Frontal cortex (tissue), 4 donors: ENCODE data around the gene SUCO. TPM values are rescaled to one million over a fixed set of nuclear protein-coding genes. Genes with fewer than 3 reads are reported as not detected.
A peak's percentile ranks its signal among the peaks of the same experiment; 100 is the strongest.
"Not testable (repeated sequence)": the region's sequence is repeated elsewhere in the genome, so short reads cannot be mapped to it uniquely, and the experiment has no call there.

Experiments
- DNase-seq, 2 donors: peaks; one replicate each; pipeline ENCODE4 v3.0.0; 2012; ENCODE audit warnings: low spot score in 2 of 2
- FAIRE-seq: peaks from 2 replicates; lab custom pipeline; 2012; peaks lifted over from hg19 to GRCh38; lab: Jason Lieb, UNC
- total RNA-seq: library from RNA; depleted of rRNA; stranded (reverse); fragments of >200 nt; gene quantifications from one replicate; pipeline ENCODE4 v1.2.3, GENCODE V29; 2014
- donor health status: control.
- donor health status: control.
- donor health status: control.

The SUCO gene
- 77.0 TPM for total RNA-seq

- FAIRE-seq, result peak; percentile 79
- DNase-seq, result peak; percentile 93
Measured at GRCh38 chr1:172532700-172533512, at the start of gene SUCO. Gene SUCO, plus strand, starts transcription at chr1:172533150. Its CDS starts 286 bp downstream, at chr1:172533436.

GRCh38 chr1:172483448-172483847, 49.5 kb upstream of the SUCO start:
- FAIRE-seq (no peak), DNase-seq (no peak)

- FAIRE-seq (no peak), DNase-seq (no peak)
Measured at GRCh38 chr1:172484252-172484651, 48.7 kb upstream of the SUCO start.

GRCh38 chr1:172485626-172486025, 47.3 kb upstream of the SUCO start:
- DNase-seq, result no peak

GRCh38 chr1:172486805-172487454, 46.0 kb upstream of the SUCO start:
- FAIRE-seq (no peak), DNase-seq (no peak)

More at GRCh38 chr1:172485626-172486025, 47.3 kb upstream of the SUCO start:
- no peak for FAIRE-seq

GRCh38 chr1:172487550-172487949, 45.4 kb upstream of the SUCO start:
- DNase-seq (no peak), FAIRE-seq (no peak)

GRCh38 chr1:172488393-172488792, 44.6 kb upstream of the SUCO start:
- DNase-seq (no peak), FAIRE-seq (no peak)

- DNase-seq (no peak), FAIRE-seq (no peak)
Measured at GRCh38 chr1:172489847-172490246, 43.1 kb upstream of the SUCO start.

- FAIRE-seq (no peak), DNase-seq (no peak)
Measured at GRCh38 chr1:172492421-172492820, 40.5 kb upstream of the SUCO start.

- DNase-seq (no peak), FAIRE-seq (no peak)
Measured at GRCh38 chr1:172494166-172494565, 38.8 kb upstream of the SUCO start.

- not testable (repeated sequence) for DNase-seq, FAIRE-seq
Measured at GRCh38 chr1:172496127-172496526, 36.8 kb upstream of the SUCO start.

- FAIRE-seq (no peak), DNase-seq (no peak)
Measured at GRCh38 chr1:172496678-172497077, 36.3 kb upstream of the SUCO start.

- DNase-seq, result no peak
- FAIRE-seq, result no peak
Measured at GRCh38 chr1:172497230-172497629, 35.7 kb upstream of the SUCO start.

- no peak for DNase-seq
- FAIRE-seq, result no peak
Measured at GRCh38 chr1:172498857-172499256, 34.1 kb upstream of the SUCO start.

GRCh38 chr1:172499636-172500141, 33.3 kb upstream of the SUCO start:
- no peak for DNase-seq
- no peak for FAIRE-seq

GRCh38 chr1:172500207-172500606, 32.7 kb upstream of the SUCO start:
- FAIRE-seq (no peak), DNase-seq (no peak)

- DNase-seq, result no peak
- FAIRE-seq, result no peak
Measured at GRCh38 chr1:172507741-172508140, 25.2 kb upstream of the SUCO start.

- FAIRE-seq (no peak), DNase-seq (no peak)
Measured at GRCh38 chr1:172510479-172510878, 22.5 kb upstream of the SUCO start.

GRCh38 chr1:172512591-172512990, 20.4 kb upstream of the SUCO start:
- DNase-seq, result no peak
- FAIRE-seq, result no peak

GRCh38 chr1:172513479-172513878, 19.5 kb upstream of the SUCO start:
- no peak for DNase-seq

GRCh38 chr1:172514108-172514507, 18.8 kb upstream of the SUCO start:
- no peak for FAIRE-seq
- no peak for DNase-seq

More at GRCh38 chr1:172513479-172513878, 19.5 kb upstream of the SUCO start:
- FAIRE-seq, result no peak
